Caco-2 (cell line): ENCODE measurements around the gene MAGI1. TPM values are rescaled to one million over a fixed set of nuclear protein-coding genes. Genes with fewer than 3 reads are reported as not detected.

Experiments
- BruUV-seq: library from RNA; stranded (reverse); fragments of 400-500 nt; replicated peaks from 2 replicates; lab custom pipeline; 2021; lab: Mats Ljungman, UMichigan
- CTCF ChIA-PET: fragments of 300-600 bp; sonication (Branson Sonifier 250); formaldehyde crosslinking; loops from one replicate; lab custom pipeline; 2022; ENCODE audit warnings: antibody characterized with exemption; lab: Charles Lee
- POLR2A ChIA-PET: fragments of 300-600 bp; sonication (Branson Sonifier 250); formaldehyde crosslinking; loops from one replicate; lab custom pipeline; 2022; ENCODE audit warnings: antibody characterized with exemption; lab: Charles Lee
- DNase-seq, 2 experiments: peaks; one replicate each; pipeline versions ENCODE4 v3.0.0 to v3.0.0-alpha.2; 2020 to 2022
- H3K27me3 ChIP-seq: replicated peaks from 2 replicates; pipeline ENCODE4 v1.6.0; 2011; ENCODE audit warnings: low read length; ENCODE audit not compliant: control insufficient read depth, insufficient read depth
- H3K36me3 ChIP-seq: 2 replicates; pipeline ENCODE4 v1.5.1; 2011; ENCODE audit warnings: low read length; ENCODE audit not compliant: control insufficient read depth, insufficient read depth
- H3K4me1 ChIP-seq: fragments of 250-450 bp; sonication (Bioruptor Pico); 2 replicates; pipeline ENCODE4 v1.5.1; 2020; ENCODE audit warnings: mild to moderate bottlenecking
- H3K4me3 ChIP-seq: 2 replicates; pipeline ENCODE4 v1.5.1; 2011; ENCODE audit warnings: low read depth, mild to moderate bottlenecking, control low read depth, low read length
- H3K9me3 ChIP-seq: fragments of 250-450 bp; sonication (Bioruptor Pico); 2 replicates; pipeline ENCODE4 v1.5.1; 2020; ENCODE audit warnings: mild to moderate bottlenecking, moderate library complexity
- H3K27ac Mint-ChIP-seq: one replicate; pipeline ENCODE4 v1.8.0; 2022; ENCODE audit warnings: mixed read lengths; ENCODE audit not compliant: unreplicated experiment
- H3K27me3 Mint-ChIP-seq: one replicate; pipeline ENCODE4 v1.8.0; 2022; ENCODE audit warnings: mixed read lengths; ENCODE audit not compliant: insufficient read depth, unreplicated experiment
- H3K36me3 Mint-ChIP-seq: one replicate; pipeline ENCODE4 v1.8.0; 2022; ENCODE audit warnings: mild to moderate bottlenecking, mixed read lengths; ENCODE audit not compliant: insufficient read depth, unreplicated experiment
- H3K4me1 Mint-ChIP-seq: one replicate; pipeline ENCODE4 v1.8.0; 2022; ENCODE audit warnings: low read depth, mixed read lengths; ENCODE audit not compliant: unreplicated experiment
- H3K4me3 Mint-ChIP-seq: one replicate; pipeline ENCODE4 v1.8.0; 2022; ENCODE audit warnings: mild to moderate bottlenecking, moderate library complexity, mixed read lengths; ENCODE audit not compliant: unreplicated experiment
- H3K9me3 Mint-ChIP-seq: one replicate; pipeline ENCODE4 v1.8.0; 2022; ENCODE audit warnings: mixed read lengths; ENCODE audit not compliant: unreplicated experiment
- intact Hi-C: fragments of 100-400 bp; cut with micrococcal nuclease; formaldehyde crosslinking; loops from one replicate; pipeline ENCODE4 v1.10.0; 2022; ENCODE audit not compliant: unreplicated experiment
- total RNA-seq: library from RNA; stranded (reverse); gene quantifications from 2 replicates; pipeline ENCODE4 v1.2.3, GENCODE V29; 2022
- TF ChIP-seq, protein P1 (sequence below), 2 experiments: fragments of 200-600 bp in 1 of 2; IDR thresholded peaks; 1 replicate in 1 of 2; 2 replicates in 1 of 2; pipeline versions ENCODE4 v1.5.1 to v1.8.0; 2011 to 2022; ENCODE audit warnings: antibody characterized with exemption in 1 of 2, control low read depth in 1 of 2, inconsistent platforms in 1 of 2, low read depth in 1 of 2, low read length in 1 of 2, mild to moderate bottlenecking in 1 of 2, moderate library complexity in 1 of 2; ENCODE audit not compliant: insufficient read depth in 1 of 2, severe bottlenecking in 1 of 2, unreplicated experiment in 1 of 2

MAGI1 gene
- total RNA-seq, 1 experiment from 2014 or later, result 64.9 TPM

DNA sequence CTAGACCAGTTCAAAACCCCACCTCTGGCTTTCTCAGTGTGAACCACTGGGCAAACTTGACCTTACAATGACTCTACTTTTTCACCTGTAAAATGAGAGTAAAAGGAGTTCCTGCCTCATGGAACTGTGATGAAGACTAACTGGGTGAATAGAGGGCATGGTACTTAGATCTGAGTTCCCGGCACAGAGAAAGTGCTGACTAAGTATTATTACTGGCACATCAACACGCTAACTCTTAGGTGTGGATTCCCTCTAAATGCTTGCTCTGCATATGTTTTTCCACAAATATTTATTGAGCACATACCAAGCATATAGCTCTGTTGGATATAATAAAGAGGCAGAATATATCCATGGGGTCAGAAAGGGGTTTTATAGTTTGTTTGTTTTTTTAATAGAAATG is 437.8 kb downstream of the MAGI1 start:
- no peak for DNase-seq
- Mint-ChIP-seq H3K36me3 (peaks cover 9% of the 10 kb centered on the region), H3K9me3 (no peaks in the 10 kb centered on the region), H3K27me3 (no peaks in the 10 kb centered on the region), H3K4me3 (no peak overlapping the region), H3K27ac (no peak overlapping the region), H3K4me1 (peaks cover 14% of the 10 kb centered on the region)
- Histone ChIP-seq H3K9me3 (no peaks in the 10 kb centered on the region; the same call in 1 of the 2 replicates), H3K36me3 (no peaks in the 10 kb centered on the region), H3K4me1 (0 out of 2 replicates have a peak, but pooled peaks cover 6% of the 10 kb centered on the region), H3K4me3 (no peak overlapping the region), H3K27me3 (no peaks in the 10 kb centered on the region)
- intact Hi-C loops, result no loop called here
- no TSS peak for BruUV-seq
- ChIA-PET POLR2A (no interaction called here), CTCF (no interaction called here)
- TF ChIP-seq, protein P1, sequence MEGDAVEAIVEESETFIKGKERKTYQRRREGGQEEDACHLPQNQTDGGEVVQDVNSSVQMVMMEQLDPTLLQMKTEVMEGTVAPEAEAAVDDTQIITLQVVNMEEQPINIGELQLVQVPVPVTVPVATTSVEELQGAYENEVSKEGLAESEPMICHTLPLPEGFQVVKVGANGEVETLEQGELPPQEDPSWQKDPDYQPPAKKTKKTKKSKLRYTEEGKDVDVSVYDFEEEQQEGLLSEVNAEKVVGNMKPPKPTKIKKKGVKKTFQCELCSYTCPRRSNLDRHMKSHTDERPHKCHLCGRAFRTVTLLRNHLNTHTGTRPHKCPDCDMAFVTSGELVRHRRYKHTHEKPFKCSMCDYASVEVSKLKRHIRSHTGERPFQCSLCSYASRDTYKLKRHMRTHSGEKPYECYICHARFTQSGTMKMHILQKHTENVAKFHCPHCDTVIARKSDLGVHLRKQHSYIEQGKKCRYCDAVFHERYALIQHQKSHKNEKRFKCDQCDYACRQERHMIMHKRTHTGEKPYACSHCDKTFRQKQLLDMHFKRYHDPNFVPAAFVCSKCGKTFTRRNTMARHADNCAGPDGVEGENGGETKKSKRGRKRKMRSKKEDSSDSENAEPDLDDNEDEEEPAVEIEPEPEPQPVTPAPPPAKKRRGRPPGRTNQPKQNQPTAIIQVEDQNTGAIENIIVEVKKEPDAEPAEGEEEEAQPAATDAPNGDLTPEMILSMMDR (IDR thresholded peaks at IDR 0.05; ENCODE audit: insufficient read depth in 1 of 2, low read depth in 1 of 2, low read length in 1 of 2, severe bottlenecking in 1 of 2, unreplicated experiment in 1 of 2), result no peak

DNA sequence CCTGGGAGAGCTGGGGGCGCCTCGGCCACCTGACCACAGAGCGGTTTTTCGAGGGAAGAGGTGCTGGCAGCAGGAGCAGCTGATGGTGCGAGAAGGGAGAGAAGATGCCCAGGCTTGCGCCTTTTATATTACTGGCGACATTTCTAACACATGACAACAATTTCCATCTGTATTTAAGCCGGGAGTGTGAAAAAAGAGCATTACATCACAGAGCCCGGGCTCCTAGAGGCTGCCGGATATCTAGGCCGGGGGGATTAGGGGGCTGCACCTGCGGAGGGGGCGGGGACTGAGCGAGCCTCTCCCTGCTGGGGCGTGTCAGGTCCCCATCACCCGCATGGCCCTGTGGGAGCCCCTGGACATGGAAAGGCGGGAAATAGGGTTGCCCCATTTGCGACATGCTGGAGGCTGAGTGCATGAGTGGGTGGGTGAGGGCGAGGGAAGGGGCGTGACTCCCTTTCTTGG is 440.7 kb downstream of the MAGI1 start:
- H3K9me3 ChIP-seq, result no peaks in the 10 kb centered on the region; the same call in 1 of the 2 replicates
- 0 out of 2 replicates have a peak, but pooled peaks cover 3% of the 10 kb centered on the region for H3K4me1 ChIP-seq
- peaks cover 9% of the 10 kb centered on the region for H3K36me3 Mint-ChIP-seq
- no peaks in the 10 kb centered on the region for H3K27me3 ChIP-seq
- no peaks in the 10 kb centered on the region for H3K27me3 Mint-ChIP-seq
- H3K4me3 ChIP-seq, result no peak overlapping the region
- ChIA-PET POLR2A (no interaction called here), CTCF (no interaction called here)
- DNase-seq, result no peak
- H3K4me3 Mint-ChIP-seq, result no peak overlapping the region
- TF ChIP-seq, protein P1 (IDR thresholded peaks at IDR 0.05; ENCODE audit: insufficient read depth in 1 of 2, low read depth in 1 of 2, low read length in 1 of 2, severe bottlenecking in 1 of 2, unreplicated experiment in 1 of 2), result no peak
- no peaks in the 10 kb centered on the region for H3K9me3 Mint-ChIP-seq
- H3K36me3 ChIP-seq, result no peaks in the 10 kb centered on the region
- peaks cover 7% of the 10 kb centered on the region for H3K4me1 Mint-ChIP-seq
- no TSS peak for BruUV-seq
- intact Hi-C loops, result no loop called here
- no peak overlapping the region for H3K27ac Mint-ChIP-seq

DNA sequence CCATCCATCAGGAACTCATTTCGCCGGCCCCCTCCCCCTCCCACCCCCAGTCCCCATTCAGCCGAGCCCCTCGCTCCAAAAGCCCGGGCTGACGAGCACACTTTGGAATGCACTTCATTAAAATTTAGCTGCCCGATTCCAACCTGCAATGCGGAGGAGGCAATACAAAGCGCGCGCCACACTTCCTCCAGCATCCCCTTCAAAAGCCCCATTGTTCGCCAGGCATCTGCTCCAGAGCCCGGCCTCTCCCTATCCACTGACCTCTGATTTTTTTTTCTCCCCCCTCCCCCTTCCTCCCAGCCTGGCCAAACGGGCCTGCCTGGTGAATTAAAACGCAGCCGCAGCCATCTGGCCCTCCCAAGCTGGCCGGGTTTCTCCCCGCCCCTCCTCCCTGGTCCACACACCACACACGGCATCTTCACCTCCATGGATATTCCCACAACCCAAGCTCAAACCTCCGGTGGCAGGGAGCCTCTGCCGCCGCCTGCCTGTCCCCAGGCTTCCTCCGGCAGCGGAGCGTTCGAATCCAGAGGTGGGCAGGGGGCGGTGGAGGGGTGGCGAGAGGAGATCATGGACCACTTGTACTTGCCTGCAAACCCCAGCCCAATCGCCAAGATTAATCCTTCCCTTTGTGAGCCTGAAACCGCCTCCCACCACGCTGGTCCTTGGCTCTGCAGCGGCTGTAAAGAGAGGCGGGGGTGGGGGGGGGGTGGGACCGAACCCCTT is 441.3 kb downstream of the MAGI1 start:
- Mint-ChIP-seq H3K27me3 (no peaks in the 10 kb centered on the region), H3K4me3 (no peak overlapping the region), H3K27ac (no peak overlapping the region), H3K4me1 (peaks cover 7% of the 10 kb centered on the region), H3K36me3 (peaks cover 9% of the 10 kb centered on the region), H3K9me3 (no peaks in the 10 kb centered on the region)
- CTCF ChIA-PET, result no interaction called here
- H3K4me3 ChIP-seq, result no peak overlapping the region
- no peaks in the 10 kb centered on the region; the same call in 1 of the 2 replicates for H3K9me3 ChIP-seq
- intact Hi-C loops, result no loop called here
- BruUV-seq, result no TSS peak
- POLR2A ChIA-PET, result no interaction called here
- TF ChIP-seq, protein P1 (IDR thresholded peaks at IDR 0.05; ENCODE audit: insufficient read depth in 1 of 2, low read depth in 1 of 2, low read length in 1 of 2, severe bottlenecking in 1 of 2, unreplicated experiment in 1 of 2), result no peak
- no peak for DNase-seq
- H3K4me1 ChIP-seq, result 0 out of 2 replicates have a peak, but pooled peaks cover 3% of the 10 kb centered on the region
- H3K36me3 ChIP-seq, result no peaks in the 10 kb centered on the region
- H3K27me3 ChIP-seq, result no peaks in the 10 kb centered on the region
